NT2/D1 (cell line): ENCODE data around the gene ZNF74.
"Not testable (repeated sequence)": the region's sequence is repeated elsewhere in the genome, so short reads cannot be mapped to it uniquely, and the experiment has no call there.

ENCODE experiments used
- DNase-seq: peaks from one replicate; pipeline ENCODE4 v3.0.0-alpha.2; 2011; ENCODE audit warnings: low read depth, low spot score
- H3K27me3 ChIP-seq: 2 replicates; pipeline ENCODE4 v1.6.0; 2011; ENCODE audit warnings: mild to moderate bottlenecking; ENCODE audit not compliant: insufficient read length, insufficient read depth
- H3K36me3 ChIP-seq: 2 replicates; pipeline ENCODE4 v1.6.1; 2011; ENCODE audit warnings: mild to moderate bottlenecking, low read length, mixed read lengths; ENCODE audit not compliant: insufficient read depth, insufficient read length
- H3K4me1 ChIP-seq: 2 replicates; pipeline ENCODE4 v1.5.1; 2011; ENCODE audit not compliant: insufficient read depth, insufficient read length
- H3K4me3 ChIP-seq: 2 replicates; pipeline ENCODE4 v1.5.1; 2011; ENCODE audit warnings: low read depth; ENCODE audit not compliant: insufficient read length
- H3K9ac ChIP-seq: 2 replicates; pipeline ENCODE4 v1.6.0; 2011; ENCODE audit warnings: low read depth; ENCODE audit not compliant: insufficient read length
- H3K9me3 ChIP-seq: 2 replicates; pipeline ENCODE4 v1.5.1; 2011; ENCODE audit warnings: mild to moderate bottlenecking, low read length; ENCODE audit not compliant: insufficient read depth
- SUZ12 ChIP-seq: IDR thresholded peaks from 2 replicates; pipeline ENCODE4 v1.6.1; 2011; ENCODE audit not compliant: insufficient read length, insufficient read depth; ENCODE audit errors: extremely low read depth
- YY1 ChIP-seq: IDR thresholded peaks from 2 replicates; pipeline ENCODE4 v1.6.1; 2011; ENCODE audit not compliant: insufficient read length, insufficient read depth
- ZNF274 ChIP-seq: IDR thresholded peaks from 2 replicates; pipeline ENCODE4 v1.6.1; 2011; ENCODE audit warnings: mild to moderate bottlenecking, low read depth, low read length

Gene ZNF74

DNA sequence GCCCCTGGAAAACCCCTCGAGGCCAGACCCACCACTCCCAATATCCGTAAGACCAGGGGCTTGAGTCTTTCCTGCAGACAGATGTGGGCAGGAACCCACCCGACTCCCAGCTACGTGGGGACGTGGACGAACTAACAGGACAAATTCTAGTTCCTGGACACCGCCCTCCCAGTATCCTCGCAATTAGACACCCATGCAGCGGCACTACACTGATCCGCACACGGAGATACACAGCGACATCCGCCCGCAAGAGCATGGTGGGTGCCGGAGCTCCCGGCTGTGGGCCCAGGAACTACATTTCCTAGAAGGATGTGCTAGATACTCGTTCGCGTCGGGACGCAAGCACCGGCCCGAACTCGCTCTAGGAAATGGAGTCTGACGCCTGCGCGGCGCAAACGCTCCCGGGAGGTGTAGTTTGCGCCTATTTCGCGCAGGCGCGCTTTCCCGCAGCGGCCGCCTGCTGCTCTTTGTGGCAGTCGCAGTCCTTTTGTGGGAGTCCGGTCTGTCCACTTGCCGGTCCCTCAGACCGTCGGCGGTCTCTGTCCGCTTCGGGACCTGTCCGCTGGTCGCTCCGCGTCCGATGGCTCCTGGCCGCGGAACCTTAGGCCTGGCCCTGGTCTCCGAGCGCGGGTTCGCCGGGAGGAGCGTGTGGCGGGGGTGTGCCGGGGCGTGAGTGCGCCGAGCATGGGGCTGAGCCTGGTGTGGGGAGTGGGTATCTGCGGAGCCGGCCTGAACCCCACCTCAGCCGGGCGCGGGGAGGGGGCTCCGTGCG lies at the start of gene ZNF74:
TSS of gene ZNF74 (plus strand) at position 447 of the 772 bp plus-strand sequence. CDS start 478 bp downstream, outside the sequence.
- peaks cover 13% of the 10 kb centered on the region for H3K36me3 ChIP-seq
- peak within 1 kb of the TSS; percentile 82 for H3K4me3 ChIP-seq
- DNase-seq = peak; percentile 75
- no peaks in the 10 kb centered on the region for H3K4me1 ChIP-seq
- H3K9me3 ChIP-seq = peaks cover 5% of the 10 kb centered on the region; the same call in 1 of the 2 replicates
- TF ChIP-seq YY1 (no peak), SUZ12 (no peak), ZNF274 (no peak)
- peak within 1 kb of the TSS; percentile 92 for H3K9ac ChIP-seq
- H3K27me3 ChIP-seq = no peaks in the 10 kb centered on the region

DNA sequence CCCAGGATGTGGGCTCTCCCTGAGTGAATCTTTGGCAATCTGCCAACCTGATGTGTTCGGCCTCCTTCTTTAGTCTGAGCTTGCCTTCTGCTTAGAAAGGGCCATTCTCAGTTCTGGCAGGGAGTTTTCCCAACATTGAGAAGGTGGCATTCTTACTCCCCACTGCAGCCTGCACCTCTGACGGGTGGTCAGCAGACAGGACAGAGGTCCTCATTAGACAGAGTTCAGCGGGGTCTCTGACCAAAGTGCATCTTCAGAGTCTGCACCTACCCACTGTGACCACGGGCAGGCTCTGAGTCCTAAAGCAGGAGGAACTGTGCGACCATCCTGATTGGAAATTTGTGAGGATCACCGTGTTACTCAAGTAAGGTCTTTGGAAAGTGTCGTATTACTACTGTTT lies 47.4 kb upstream of the ZNF74 start:
- H3K9me3 ChIP-seq, H3K4me1 ChIP-seq, DNase-seq, H3K27me3 ChIP-seq, H3K4me3 ChIP-seq, H3K36me3 ChIP-seq, H3K9ac ChIP-seq: not testable (repeated sequence)

DNA sequence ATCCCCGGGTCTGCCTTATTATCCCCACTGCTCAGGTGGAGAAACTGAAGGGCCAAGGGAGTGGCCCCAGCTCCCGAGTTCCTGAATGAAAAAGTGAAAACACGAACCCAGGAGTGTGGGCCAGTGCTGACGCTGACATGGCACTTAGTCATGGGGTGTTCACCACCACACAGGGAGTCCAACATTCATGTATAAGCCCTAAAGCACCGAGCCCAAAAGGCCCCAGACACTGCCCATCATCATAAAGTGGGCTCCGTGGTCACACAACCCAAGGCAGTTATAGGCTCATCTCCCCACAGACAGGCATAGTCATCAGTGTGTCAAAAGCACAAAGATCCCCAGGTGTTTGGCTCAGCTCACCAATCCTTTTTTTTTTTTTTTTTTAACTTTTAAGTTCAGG lies 41.4 kb upstream of the ZNF74 start:
- DNase-seq = not testable (repeated sequence)

GRCh38 chr22:20354238-20354975 lies 39.5 kb upstream of the ZNF74 start:
- H3K36me3 ChIP-seq = no peaks in the 10 kb centered on the region
- TF ChIP-seq SUZ12 (no peak), ZNF274 (no peak)
- DNase-seq = no peak
- no peaks in the 10 kb centered on the region for H3K4me1 ChIP-seq
- no peaks in the 10 kb centered on the region for H3K9me3 ChIP-seq
- no peak overlapping the region for H3K9ac ChIP-seq
- H3K27me3 ChIP-seq = no peaks in the 10 kb centered on the region
- no peak overlapping the region for H3K4me3 ChIP-seq

More for the DNA sequence above, 41.4 kb upstream of the ZNF74 start:
- not testable (repeated sequence) for H3K9ac ChIP-seq, H3K9me3 ChIP-seq, H3K4me1 ChIP-seq, H3K36me3 ChIP-seq, H3K27me3 ChIP-seq, H3K4me3 ChIP-seq

GRCh38 chr22:20355939-20356636 lies 37.9 kb upstream of the ZNF74 start:
- H3K9ac ChIP-seq, DNase-seq, H3K36me3 ChIP-seq, H3K9me3 ChIP-seq, H3K4me3 ChIP-seq, H3K4me1 ChIP-seq, H3K27me3 ChIP-seq: not testable (repeated sequence)

DNA sequence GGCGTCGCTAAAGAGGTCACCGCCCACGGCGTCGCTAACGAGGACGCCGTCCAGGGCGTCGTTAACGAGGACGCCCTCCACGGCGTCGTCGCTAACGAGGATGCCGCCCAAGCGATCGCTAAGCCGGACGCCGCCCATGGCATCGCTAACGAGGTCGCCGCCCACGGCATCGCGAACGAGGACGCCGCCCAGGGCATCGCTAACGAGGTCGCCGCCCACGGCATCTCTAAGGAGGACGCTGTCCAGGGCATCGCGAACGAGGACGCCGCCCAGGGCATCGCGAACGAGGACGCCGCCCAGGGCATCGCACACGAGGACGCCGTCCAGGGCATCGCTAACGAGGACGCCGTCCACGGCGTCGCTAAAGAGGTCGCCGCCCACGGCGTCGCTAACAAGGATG lies 37.0 kb upstream of the ZNF74 start:
- H3K4me1 ChIP-seq = not testable (repeated sequence)

DNA sequence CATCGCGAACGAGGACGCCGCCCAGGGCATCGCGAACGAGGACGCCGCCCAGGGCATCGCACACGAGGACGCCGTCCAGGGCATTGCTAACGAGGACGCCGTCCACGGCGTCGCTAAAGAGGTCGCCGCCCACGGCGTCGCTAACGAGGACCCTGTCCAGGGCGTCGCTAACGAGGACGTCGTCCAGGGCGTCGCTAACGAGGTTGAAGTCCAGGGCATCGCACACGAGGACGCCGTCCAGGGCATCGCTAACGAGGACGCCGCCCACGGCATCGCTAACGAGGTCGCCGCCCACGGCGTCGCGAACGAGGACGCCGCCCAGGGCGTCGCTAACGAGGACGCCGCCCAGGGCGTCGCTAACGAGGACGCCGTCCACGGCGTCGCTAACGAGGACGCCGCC lies 36.0 kb upstream of the ZNF74 start:
- not testable (repeated sequence) for H3K4me1 ChIP-seq, H3K27me3 ChIP-seq, H3K9ac ChIP-seq, H3K9me3 ChIP-seq, DNase-seq, H3K36me3 ChIP-seq, H3K4me3 ChIP-seq

More for the DNA sequence above, 37.0 kb upstream of the ZNF74 start:
- H3K9me3 ChIP-seq, DNase-seq, H3K36me3 ChIP-seq, H3K9ac ChIP-seq, H3K4me3 ChIP-seq, H3K27me3 ChIP-seq: not testable (repeated sequence)

DNA sequence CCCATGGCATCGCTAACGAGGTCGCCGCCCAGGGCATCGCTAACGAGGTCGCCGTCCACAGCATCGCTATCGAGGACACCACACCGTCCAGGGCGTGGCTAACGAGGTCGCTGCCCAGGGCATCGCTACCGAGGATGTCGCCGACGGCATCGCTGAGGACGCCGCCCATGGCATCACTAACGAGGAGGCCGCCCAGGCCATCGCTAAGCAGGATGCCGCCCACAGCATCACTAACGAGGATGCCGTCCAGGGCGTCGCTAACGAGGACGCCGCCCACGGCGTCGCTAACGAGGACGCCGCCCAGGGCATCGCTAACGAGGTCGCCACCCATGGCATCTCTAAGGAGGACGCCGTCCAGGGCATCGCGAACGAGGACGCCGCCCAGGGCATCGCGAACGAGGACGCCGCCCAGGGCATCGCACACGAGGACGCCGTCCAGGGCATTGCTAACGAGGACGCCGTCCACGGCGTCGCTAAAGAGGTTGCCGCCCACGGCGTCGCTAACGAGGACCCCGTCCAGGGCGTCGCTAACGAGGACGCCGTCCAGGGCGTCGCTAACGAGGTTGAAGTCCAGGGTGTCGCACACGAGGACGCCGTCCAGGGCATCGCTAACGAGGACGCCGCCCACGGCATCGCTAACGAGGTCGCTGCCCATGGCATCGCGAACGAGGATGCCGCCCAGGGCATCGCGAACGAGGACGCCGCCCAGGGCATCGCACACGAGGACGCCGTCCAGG lies 35.3 kb upstream of the ZNF74 start:
- not testable (repeated sequence) for H3K4me1 ChIP-seq, DNase-seq, H3K36me3 ChIP-seq, H3K4me3 ChIP-seq, H3K9me3 ChIP-seq, H3K27me3 ChIP-seq, H3K9ac ChIP-seq

DNA sequence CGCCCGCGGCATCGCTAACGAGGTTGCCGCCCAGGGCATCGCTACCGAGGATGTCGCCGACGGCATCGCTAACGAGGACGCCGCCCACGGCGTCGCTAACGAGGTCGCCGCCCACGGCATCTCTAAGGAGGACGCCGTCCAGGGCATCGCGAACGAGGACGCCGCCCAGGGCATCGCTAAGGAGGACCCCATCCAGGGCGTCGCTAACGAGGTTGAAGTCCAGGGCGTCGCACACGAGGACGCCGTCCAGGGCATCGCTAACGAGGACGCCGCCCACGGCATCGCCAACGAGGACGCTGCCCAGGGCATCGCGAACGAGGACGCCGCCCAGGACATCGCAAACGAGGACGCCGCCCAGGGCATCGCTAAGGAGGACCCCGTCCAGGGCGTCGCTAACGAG lies 33.7 kb upstream of the ZNF74 start:
- not testable (repeated sequence) for H3K9me3 ChIP-seq, H3K36me3 ChIP-seq, H3K4me1 ChIP-seq, DNase-seq, H3K4me3 ChIP-seq, H3K27me3 ChIP-seq, H3K9ac ChIP-seq

GRCh38 chr22:20360866-20361751 lies 32.8 kb upstream of the ZNF74 start:
- H3K36me3 ChIP-seq, H3K4me1 ChIP-seq, H3K27me3 ChIP-seq, H3K4me3 ChIP-seq, H3K9me3 ChIP-seq, H3K9ac ChIP-seq, DNase-seq: not testable (repeated sequence)
